DMS114 treated with DMSO at 0.1 percent for 48 hours (cell line): ENCODE data around the gene PRDM11.
"Not testable (repeated sequence)": the region's sequence is repeated elsewhere in the genome, so short reads cannot be mapped to it uniquely, and the experiment has no call there.

Experiments
- DNase-seq: peaks from one replicate; lab custom pipeline; 2025; ENCODE audit not compliant: unreplicated experiment; lab: John Stamatoyannopoulos, UW

PRDM11 gene

GRCh38 chr11:45232341-45233080 is 86.1 kb downstream of the PRDM11 start:
- no peak for DNase-seq

DNA sequence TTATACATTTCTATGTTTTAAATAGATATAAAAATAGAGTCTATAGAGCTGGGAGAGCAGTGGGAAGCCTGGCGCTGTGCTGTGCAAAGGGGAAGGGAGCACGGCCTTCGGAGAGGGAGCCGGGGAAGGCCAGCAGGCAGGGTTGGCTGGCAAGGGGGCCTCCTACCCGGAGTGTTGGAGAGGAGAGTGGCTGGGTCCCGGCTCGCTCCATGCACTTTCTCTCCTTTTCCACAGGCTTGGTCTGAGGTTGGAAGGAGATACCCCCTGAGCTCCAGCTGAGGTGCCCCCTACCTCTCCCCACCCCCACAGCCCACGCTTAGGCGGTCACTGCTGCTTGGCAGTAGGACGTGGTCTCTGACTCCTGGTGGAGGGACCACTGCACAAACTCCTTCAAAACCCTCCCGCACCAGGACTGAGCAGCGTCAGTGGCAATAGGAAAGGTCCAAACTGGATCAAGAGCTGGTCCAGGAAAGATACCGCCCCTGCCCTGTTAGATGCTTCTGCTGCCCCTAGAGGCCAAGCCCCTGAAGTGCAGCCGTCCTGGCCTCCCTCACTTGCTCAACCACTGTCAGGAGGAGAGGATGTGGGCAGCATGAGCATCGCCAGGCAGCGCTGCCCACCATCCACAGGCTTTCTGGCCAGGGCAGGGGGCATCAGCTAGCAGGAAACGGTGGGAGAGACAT is 86.8 kb downstream of the PRDM11 start:
- no peak for DNase-seq

DNA sequence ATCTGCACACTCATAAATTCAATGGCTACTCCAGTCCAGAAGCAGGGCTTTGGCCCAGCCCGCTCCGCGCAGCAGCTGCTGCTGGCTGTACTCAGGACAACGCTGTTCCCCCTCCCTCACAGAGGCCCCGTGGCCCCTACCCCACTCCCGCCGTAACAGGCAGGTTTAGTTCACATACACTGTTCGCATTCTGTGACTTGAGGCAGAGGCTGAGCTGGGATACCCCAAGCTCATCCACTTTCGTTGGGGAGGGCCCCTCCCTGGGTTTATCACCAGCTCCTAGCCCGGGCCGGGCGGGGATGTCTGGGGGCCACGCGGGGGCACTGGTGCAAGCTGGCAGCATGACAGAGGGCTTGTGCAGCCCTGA is 87.3 kb downstream of the PRDM11 start:
- no peak for DNase-seq

DNA sequence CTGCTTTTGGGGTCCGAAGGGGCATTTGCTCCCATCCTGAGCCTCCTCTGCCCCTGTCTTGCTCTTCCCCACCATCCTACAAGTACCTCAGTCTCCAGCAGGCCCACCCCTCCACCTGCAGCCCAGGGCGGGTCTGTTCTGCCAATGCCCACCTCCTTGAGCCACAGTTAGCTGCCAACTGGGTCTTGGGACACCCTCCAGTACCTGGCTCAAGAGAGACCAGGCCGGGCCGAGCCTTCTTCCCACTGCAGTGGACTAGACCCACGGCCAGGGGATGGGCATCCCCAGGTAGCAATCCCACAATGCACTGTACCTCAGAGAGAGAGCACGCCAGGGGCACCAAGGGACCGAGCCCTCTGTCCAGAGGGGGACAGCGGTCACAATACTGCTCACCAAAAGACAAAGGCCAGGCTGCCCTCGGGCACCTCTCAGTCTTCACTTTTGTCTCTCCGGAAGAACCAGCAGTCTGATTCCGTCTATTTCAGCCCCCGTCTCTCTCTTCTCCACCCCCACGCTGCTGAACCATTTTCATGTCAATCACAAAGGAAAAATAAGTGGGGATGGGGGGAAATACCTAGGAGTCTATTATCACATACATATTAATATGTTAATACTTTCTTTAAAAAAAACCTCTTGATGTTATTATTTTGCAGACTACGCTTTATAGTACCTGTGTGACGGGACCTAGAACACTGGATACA is 88.0 kb downstream of the PRDM11 start:
- no peak for DNase-seq

GRCh38 chr11:45237711-45238315 is 91.4 kb downstream of the PRDM11 start:
- DNase-seq = no peak

GRCh38 chr11:45238724-45239123 is 92.3 kb downstream of the PRDM11 start:
- DNase-seq = no peak

DNA sequence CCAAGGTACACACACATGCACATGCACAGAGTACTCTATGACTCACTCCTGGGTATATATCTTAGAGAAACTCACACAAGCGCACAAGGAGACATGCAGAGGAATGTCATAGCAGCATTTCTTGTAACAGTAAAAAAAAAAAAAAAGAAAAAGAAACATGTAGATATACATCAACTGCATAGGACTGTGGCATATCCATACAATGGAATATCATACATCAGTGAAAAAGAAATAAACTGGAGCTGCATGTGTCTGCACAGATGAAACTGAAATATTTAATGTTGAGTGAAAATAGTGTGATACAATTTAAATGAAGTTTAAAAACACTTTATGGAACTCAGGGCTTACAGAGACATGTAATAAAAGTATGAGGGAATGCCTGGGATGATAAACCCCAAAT is 93.3 kb downstream of the PRDM11 start:
- DNase-seq = no peak

- no peak for DNase-seq
Measured at GRCh38 chr11:45243967-45244366, 97.5 kb downstream of the PRDM11 start.

DNA sequence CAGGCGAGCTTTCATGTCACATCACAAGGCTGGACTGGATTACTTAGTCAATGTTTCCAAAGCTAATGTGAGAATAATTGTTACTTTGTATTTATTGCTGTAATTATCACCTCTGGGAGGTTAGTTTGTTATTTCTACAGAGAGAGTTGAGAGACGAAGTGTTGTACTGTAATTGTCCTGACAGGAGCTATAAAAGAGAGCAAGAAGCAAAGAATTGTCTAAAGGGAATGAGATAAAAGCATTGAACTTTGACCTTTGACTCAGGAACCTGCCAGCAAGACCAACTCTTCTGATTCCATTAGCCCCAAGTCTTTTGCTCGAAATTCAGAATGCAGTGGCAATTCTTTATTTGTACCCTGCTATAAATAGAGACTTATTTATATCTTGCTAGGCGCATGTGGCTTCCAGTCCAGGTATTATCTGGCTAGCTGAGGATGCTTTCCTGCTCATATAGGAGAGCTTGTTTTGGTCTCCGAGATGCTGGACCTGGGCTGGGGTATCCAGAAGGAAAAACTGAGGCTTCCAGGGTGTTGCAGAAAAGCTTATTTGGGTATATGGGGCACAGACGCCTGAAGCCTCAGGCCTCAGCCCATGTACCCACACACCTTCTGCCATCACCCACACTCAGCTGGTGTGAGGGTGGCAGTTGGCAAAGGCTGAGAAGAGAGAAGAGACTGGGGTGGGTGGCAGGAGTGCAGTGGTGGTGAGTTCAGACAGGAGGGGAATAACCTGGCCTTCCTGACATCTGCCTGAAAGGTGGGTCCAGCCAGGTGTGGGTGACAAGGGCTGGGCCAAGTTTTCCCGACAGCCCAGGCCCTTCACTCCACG is 99.0 kb downstream of the PRDM11 start:
- DNase-seq = no peak

GRCh38 chr11:45246241-45246640 is 99.8 kb downstream of the PRDM11 start:
- DNase-seq = no peak

DNA sequence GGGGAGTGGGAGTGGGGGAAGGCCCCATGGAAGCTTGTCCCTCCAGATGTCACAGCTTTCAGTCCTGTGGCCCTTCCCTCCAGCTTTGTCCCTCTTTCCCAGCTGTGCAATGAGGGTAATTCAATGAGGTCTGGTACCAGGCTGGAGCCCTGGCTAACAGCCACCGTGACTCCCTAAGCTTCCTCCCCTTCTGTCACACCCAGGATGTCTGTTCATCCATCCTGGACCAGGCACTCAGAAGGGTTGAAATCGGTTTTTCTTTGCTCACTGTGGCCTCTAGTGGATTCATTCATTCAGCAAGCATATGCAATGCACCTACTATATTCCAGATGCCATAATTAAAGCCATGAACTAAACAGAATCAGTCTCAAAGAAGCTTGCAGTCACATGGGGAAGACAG is 101.0 kb downstream of the PRDM11 start:
- no peak for DNase-seq

- DNase-seq = no peak
Measured at GRCh38 chr11:45248501-45249011, 102.1 kb downstream of the PRDM11 start.

DNA sequence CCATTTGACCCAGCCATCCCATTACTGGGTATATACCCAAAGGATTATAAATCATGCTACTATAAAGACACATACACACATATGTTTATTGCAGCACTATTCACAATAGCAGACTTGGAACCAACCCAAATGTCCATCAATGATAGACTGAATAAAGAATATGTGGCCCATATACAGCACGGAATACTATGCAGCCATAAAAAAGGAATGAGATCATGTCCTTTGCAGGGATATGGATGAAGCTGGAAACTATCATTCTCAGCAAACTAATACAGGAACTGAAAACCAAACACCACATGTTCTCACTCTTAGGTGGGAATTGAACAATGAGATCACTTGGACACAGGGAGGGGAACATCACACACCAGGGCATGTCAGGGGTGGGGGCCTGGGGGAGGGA is 102.9 kb downstream of the PRDM11 start:
- not testable (repeated sequence) for DNase-seq

- DNase-seq = no peak
Measured at GRCh38 chr11:45250035-45250718, 103.7 kb downstream of the PRDM11 start.

DNA sequence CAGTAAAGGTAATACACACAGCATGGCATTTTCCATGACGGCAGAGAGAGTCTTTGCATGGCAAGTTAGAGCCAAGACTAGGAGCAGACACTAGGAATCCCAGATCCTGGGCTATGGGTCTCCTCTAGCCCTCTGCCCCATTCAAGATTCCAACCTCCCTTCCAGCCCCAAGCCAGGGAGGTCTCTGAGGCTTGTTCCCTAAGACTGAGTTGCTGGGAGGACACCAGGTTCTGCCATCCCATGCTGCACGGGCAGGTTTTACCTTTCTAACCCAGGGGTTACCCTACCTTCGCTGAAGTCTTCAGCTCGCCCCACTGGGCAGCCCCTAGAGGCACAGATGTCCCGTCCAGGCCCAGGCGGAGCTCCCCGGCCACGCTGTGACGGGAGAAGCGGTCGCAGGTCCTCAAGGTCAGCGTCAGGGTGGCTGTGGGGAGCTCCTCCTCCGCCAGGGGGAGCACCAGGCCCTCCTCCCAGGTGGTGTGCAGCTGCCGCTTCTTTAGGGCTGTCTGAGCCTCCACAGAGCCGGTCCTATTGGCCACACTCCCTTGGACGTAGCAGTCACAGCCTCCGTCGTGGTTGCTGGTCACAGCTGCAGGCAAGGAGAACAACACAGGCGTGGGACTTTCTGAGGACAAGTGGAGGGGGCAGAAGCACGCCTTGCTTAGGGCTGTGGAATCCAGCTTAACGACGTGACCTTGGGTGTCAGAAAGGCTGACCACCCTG is 105.9 kb downstream of the PRDM11 start:
- no peak for DNase-seq

DNA sequence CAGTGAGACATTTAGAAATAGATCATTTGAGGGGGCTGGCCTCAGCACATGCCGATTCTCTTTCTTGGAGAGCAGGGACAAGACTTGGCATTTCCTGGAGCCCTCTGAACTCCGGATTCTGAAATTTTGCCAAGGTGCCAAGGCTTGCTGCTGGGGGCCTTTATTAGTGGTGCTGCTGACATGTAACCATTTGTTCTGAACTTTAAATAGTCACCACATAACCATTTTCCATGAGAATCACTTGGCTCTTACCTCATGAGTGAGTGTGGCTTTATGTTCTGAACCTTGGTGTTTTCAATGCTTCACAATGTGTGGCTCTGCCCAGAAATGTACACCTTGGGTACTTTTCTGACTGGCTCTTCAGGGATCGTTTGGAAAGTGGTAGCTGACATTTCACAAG is 106.4 kb downstream of the PRDM11 start:
- DNase-seq = no peak

GRCh38 chr11:45253640-45254039 is 107.2 kb downstream of the PRDM11 start:
- DNase-seq = no peak

DNA sequence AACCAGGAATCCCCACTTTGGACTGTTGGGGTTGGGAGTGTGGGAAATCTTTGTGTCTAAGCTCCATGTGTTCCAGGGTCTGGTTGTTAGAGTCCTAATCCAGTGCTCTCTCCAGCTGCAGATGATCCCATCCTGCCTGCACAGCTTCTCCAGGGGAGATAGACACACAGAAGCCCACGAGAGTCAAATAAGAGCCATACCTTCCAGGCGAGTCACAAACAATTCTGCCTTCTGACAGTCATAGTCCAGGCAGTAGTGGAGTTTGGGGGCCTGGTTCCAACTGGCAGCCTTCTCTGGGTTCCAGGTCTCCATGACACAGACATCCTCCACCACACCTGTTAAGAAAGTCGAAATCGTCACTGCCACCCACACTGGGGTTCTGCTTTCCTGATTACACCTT is 107.6 kb downstream of the PRDM11 start:
- no peak for DNase-seq

GRCh38 chr11:45258982-45259530 is 112.6 kb downstream of the PRDM11 start:
- DNase-seq = no peak
